GM18505 (cell line): Measurements from ENCODE around the gene RFT1.

Experiments used
- ATAC-seq: cut with Tn5 transposase; IDR thresholded peaks from one replicate; pipeline ENCODE4 v1.9.1; 2021; ENCODE audit not compliant: unreplicated experiment
- POLR2A ChIP-seq: IDR thresholded peaks from 4 replicates; pipeline ENCODE4 v1.6.1; 2011; ENCODE audit warnings: borderline replicate concordance; ENCODE audit not compliant: insufficient read depth, insufficient read length; ENCODE audit errors: extremely low read depth

RFT1 gene, protein sequence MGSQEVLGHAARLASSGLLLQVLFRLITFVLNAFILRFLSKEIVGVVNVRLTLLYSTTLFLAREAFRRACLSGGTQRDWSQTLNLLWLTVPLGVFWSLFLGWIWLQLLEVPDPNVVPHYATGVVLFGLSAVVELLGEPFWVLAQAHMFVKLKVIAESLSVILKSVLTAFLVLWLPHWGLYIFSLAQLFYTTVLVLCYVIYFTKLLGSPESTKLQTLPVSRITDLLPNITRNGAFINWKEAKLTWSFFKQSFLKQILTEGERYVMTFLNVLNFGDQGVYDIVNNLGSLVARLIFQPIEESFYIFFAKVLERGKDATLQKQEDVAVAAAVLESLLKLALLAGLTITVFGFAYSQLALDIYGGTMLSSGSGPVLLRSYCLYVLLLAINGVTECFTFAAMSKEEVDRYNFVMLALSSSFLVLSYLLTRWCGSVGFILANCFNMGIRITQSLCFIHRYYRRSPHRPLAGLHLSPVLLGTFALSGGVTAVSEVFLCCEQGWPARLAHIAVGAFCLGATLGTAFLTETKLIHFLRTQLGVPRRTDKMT

DNA sequence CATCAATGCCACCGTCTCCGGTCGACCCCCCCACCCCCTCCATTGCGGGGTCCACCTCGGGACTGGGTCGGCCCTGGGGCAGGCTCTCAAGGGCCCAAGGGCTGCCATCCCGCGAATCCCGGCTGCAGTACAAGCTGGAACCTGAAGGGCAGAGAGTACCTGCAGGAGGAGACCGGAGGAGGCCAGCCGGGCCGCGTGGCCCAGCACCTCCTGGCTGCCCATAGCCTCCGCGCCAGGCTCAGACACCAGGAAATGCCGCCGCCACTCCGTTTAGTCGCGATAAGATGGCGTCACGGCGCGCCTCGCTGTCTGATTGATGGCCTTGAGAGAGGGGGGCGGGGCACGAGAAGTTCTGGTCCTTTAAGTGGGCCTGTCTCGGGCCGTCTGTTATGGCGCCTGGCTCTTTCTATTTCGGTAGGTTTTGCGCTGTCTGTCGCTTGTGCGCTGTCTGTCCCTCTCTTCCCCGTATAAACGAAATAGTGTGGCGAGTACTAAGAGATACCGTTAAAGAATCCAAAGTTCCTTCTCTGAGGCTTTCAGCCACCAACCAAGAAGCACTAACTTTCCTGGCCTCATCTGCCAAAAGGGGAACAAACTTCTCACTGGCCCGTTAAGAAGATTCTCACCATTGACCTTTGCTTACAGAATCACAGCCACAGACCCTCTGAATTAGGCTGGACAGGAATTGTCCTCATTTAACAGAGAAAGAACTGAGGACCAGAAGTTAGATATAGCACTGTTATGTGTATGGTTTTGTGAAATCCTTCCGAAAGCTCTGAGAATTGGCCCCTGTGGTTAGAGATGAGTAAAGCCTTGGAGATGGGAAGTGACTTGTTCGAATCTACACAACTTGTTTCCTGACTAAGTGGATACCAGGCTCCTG, at the start of gene RFT1:
Gene RFT1 (minus strand): TSS at position 257 of the 883 bp plus-strand sequence. CDS start 35 bp downstream, at position 222.
- peak; percentile 95 for TF ChIP-seq POLR2A
- ATAC-seq = peak; percentile 86

DNA sequence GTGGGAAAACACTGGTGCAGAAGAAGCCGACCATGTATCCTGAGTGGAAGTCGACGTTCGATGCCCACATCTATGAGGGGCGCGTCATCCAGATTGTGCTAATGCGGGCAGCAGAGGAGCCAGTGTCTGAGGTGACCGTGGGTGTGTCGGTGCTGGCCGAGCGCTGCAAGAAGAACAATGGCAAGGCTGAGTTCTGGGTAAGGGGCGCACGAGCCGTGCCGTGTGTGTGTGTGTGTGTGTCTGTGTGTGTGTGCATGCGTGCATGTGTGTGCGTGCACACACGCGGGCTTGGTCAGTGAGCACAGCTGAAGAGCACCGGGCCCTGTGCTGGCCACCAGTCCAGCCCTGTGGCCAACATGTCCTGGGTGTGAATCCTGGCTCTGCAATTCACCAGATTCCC, 49.3 kb upstream of the RFT1 start:
- ATAC-seq = no peak
- TF ChIP-seq POLR2A = no peak

DNA sequence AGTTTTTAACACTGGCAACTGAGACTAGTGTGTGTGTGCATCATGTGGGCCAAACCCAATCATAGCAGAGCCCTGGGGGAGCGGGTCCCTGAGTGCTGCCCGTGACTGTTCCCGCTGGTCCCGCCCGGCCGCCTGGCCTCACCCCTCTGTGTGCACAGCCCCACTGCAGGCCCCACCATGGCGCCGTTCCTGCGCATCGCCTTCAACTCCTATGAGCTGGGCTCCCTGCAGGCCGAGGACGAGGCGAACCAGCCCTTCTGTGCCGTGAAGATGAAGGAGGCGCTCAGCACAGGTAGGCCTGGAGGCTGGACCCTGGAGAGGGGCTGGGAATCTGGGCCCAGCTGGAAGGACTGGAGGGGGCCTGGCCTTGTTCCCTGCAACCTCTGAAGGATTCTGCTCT, 48.0 kb upstream of the RFT1 start:
- no peak for TF ChIP-seq POLR2A
- no peak for ATAC-seq

DNA sequence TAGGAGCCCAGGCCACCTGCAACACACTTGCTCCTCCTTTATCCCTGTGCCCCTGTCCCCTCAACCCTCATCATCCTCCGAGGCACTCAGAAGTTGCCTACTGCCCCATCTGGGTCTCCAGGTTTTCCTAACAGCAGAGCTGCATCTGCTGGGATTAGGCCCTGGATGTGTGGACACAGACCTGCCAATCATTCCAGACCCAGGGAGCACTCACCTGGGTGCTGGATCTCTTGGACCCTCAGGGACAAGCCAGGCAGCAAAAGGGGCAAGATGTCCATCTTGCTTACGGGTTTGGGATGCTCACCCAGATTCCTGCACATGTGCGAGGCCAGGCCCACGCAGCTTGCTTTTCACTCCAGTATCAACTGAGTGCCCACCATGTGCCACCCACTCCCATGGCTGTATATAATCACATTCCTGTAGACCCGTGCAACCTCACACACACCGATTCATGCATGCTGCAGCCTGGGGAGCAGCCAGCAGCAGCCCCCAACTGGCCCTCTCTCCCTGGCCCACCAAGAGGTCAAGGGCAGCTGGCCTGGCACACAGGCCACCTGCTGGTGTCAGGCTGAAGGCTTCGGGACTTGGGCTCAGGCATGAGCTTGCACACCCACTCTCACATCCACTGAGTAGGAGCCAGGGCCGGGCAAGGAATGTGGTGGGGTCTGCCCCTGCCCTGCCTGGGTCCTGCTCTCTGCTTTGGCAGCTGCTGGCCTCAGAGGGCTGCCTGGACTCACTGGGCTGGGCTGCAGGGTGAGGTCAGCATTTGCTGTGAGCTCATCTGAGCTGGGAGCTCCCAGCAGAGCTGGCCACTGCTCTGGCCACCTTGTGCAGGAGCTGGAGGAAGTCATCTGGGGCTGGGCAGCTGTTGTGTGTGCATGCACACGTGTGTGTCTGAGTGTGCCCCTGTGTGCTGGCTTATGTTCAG, 45.6 kb upstream of the RFT1 start:
- no peak for TF ChIP-seq POLR2A

DNA sequence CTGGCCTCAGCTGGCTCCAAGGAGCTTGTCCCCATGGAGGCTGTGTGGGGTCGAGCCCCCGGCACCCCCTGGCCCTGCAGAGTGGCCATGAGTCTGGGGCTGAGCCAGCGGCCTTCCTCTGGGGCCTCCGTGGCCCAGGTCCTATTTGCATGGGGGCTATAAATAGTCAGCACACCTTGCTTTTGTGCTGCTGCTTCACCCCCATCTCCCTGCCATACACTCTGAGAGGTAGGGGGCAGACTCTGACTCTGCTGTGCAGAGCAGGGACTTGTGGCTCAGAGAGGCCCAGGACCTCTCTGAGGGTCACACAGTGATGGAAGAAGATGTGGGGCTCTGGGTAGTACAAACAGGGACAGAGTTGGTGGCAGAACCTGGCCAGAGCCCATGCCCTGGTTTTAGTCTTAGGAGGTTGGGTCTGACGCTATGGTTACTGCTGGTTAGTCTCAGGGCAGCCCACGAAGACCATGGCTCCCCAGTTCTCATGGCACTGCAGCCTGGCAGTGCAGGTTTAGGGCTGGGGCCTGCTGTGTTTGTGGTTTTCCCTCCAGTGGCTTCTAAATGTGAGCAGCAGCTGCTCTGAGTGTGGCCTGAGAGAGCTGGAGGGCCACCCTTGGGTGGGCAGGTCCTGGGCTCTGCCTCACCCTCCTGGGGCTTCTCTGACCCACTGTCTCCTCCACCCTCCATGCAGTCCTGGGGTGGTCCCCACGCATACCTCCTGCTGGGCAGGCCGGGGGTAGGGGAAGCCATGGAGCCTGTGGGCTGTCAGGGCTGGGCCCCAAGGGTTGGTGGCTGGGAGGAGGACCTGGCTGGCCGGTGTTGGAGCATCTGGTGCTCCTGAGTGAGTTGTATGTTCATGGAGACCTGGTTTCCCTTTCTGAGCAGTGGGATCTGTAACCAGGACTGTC, 44.4 kb upstream of the RFT1 start:
- ATAC-seq = no peak
- peak; percentile 31 for TF ChIP-seq POLR2A

More for the DNA sequence above, 45.6 kb upstream of the RFT1 start:
- ATAC-seq = no peak

DNA sequence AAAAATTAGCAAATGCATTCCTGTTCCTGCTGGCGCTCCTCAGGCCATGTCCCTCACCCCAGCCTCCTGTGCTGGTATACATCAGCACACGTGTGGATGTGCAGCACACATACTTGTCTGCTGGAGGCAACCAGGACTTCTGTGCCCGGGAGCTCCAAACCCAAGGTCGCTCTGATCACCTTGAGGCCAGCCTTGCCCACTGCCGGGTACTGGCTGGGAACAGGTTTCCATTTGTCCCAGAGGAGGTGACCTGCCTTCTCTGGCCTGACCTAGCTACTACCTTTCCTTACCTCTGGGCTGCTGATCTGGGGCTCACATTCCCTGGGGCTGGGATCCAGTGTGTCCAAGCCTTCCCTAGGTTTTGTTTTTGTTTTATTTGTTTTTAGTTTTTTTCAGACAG, 42.9 kb upstream of the RFT1 start:
- TF ChIP-seq POLR2A = no peak
- ATAC-seq = no peak

DNA sequence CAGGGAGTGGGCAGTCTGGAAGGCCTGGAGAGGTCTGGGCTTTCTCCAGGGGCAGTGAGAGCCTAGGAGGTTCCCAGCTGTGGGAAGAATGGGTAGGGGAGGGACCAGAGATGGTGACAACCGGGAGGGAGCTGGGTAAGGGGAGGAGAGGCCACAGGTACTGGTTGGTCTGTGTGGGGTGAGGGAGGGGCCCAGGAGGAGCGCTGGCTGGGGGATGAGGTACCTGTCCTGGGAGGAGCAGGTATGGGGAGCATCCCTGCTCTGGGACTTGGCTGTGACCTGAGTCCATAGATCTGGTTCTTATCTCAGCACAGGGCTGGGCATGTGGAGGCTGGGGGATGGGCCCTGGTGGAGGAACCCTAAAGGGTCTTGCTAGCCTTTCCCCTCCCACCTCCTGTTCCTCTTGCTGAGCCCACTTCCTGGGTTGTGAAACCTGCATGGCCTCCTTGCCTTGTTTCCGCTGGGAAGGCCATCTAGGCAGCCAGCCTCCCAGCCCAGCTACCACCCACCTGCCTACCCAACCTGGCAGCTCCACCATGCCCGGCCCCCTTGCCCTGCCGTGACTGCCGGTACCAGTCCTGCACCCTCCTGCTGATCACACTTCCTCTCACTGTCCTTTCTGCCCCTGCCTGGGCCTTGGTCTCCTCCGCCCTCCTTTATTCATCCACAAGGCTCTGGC, 41.7 kb upstream of the RFT1 start:
- ATAC-seq = no peak
- TF ChIP-seq POLR2A = peak; percentile 24

DNA sequence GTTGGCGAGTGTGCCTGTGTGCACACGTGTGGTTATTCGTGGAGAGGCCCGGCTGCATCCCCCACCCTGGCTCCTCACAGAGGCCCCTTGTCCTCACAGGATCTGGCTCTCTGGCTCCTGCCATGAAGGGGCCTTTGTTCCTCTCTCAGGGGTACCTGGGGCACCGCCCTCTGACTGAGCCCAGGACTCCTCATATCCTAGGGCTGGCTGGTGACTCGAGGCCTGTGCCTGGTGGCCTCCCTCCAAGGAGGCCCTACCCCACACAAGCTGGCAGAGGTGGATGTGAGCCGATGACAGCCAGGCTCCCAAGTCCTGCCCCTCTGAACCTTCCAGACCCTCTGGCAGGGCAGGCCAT, 40.8 kb upstream of the RFT1 start:
- ATAC-seq = no peak
- TF ChIP-seq POLR2A = peak; percentile 8

DNA sequence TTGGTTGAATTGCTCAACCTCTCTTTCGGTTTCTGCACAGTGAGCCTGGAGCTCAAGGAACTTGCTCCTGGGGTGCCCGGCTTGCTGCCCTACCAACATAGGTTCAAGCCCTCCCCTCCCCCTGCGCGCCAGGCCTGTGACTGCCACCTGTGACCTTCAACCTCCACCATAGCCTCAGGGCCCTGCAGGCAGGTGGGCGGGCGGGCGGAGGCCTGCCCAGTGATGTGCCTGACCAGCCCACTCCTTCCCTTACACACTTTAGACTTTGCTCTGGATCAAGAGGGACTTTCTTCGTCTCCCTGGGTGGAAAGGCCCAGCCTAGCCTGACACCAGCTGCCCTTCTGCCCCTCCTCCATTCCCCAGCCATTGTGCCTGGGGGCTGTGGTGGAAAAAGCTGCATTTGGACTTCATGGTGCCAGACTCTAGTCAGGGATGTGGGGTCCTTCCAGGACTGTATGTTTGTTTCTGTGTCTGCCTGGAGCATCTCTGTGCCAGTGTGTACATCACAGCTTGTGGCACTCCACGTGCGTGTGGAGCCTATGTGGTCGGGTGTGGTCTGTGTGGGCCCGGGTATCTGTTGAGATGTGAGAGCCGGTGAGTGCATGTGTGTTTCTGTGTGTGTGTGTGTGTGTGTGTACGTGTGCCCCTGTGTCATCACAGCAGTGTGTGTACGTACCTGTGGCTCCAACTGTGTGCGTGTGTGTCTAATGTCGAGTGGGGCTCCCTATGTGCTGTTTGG, 40.3 kb upstream of the RFT1 start:
- peak; percentile 40 for TF ChIP-seq POLR2A
- no peak for ATAC-seq

DNA sequence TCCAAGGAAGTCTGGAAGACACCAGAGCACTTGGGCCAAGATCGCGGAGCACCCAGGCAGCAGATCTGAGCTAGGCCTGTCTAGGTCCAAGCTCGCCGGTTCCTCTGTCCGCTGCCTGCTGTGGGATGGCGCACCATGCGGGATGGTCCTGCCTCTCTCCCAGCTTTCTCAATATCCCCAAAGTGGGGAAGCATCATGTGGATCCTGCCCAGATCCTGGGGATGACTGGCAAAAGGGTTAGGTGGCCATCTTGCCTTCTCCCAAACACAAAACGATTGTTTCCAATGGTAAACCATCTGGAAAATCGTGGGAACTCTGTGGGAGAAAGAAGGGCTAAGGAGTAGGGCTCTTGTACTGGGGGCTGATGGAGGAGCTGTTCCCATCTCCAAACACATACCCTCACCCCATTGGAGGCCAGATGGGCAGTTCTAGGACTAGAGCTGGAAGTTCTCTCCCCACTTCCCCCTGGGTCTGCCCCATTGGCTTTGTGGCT, 39.6 kb upstream of the RFT1 start:
- no peak for ATAC-seq
- no peak for TF ChIP-seq POLR2A

DNA sequence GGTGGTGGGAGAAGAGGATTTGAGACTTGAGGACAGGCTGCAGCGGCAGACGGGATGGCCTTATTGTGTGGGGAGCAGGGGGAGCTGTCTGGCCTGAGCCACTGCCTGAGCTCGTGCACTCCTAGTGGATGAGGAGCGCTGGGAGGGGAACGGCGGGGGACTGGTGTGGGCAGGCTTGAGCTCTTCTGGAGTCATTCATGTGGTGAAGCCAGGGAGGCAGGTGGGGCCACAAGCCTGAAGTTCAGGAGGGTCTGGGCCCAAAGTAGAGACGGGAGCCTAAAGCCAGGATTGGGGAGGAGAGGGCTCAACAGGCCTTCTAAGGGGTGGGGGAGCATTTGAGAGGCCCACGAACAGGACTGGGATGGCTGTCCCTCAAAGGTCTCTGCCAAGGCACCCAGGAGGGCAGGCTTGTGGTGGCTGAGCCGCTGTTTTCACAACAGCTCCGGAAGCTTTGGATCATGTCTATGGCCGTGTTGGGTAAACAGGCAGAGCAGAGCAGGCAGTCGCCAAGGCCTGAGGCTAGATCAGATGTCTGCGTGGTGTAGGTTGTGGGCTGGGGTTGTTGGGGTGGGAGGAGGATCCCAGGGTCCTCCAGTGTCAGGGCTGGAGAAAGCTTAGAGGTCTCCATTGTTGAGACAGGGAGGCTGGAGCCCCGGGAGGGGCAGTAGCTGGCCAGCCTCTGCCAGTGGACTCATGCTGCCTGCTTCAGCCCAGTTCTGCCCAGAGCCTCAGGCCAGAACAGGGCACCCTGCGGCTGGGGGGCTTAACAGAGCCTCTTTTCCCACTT, 39.0 kb upstream of the RFT1 start:
- ATAC-seq = no peak
- TF ChIP-seq POLR2A = peak; percentile 27
